Mucosa of descending colon (tissue), 3 donors: ENCODE results near the gene PIGO. TPM values are rescaled to one million over a fixed set of nuclear protein-coding genes. Genes with fewer than 3 reads are reported as not detected.

ENCODE experiments used
- ATAC-seq: fragments of 200-7000 bp; cut with Tn5 transposase; one replicate; pipeline ENCODE4 v1.9.1; 2020; ENCODE audit warnings: mild to moderate bottlenecking, moderate library complexity
- DNase-seq, 3 donors: peaks; one replicate each; pipeline ENCODE4 v3.0.0-alpha.2; 2020
- H3K36me3 ChIP-seq: fragments of 200-600 bp; one replicate; pipeline ENCODE4 v1.8.0; 2021; ENCODE audit warnings: low read depth, mild to moderate bottlenecking
- H3K4me1 ChIP-seq: fragments of 200-600 bp; one replicate; pipeline ENCODE4 v1.8.0; 2021; ENCODE audit warnings: low read depth, mild to moderate bottlenecking
- H3K4me3 ChIP-seq: fragments of 200-600 bp; one replicate; pipeline ENCODE4 v1.8.0; 2021; ENCODE audit warnings: mild to moderate bottlenecking
- H3K9me3 ChIP-seq: fragments of 200-600 bp; one replicate; pipeline ENCODE4 v1.8.0; 2021; ENCODE audit warnings: mild to moderate bottlenecking
- CTCF ChIP-seq: fragments of 200-600 bp; IDR thresholded peaks from one replicate; pipeline ENCODE4 v1.8.0; 2022; ENCODE audit warnings: antibody characterized with exemption, mild to moderate bottlenecking
- intact Hi-C, 2 donors: fragments of 100-400 bp; cut with DNase I in 1 of 2; cut with micrococcal nuclease in 1 of 2; formaldehyde crosslinking; loops; one replicate each; pipeline versions ENCODE4 v1.11.0 to v1.11.1; 2022; cut with DNase I, micrococcal nuclease
- total RNA-seq, 3 donors: library from RNA; stranded (reverse); fragmentation: NEBNext Ultra II Directional in 2 of 3; extraction: Animal tissue kit (Norgen Biotek cat#: 25700) in 2 of 3; gene quantifications; one replicate each; pipeline versions ENCODE4 v1.2.1 to v1.2.4, GENCODE V29; 2021 to 2023
- donor health status: DM: no; HTN: no; CAD: no; lungs with moderate emphysema.
- donor health status: DM: no; HTN: no; CAD: no.
- donor health status: DM: no; HTN: yes; CAD: no.

PIGO gene
- total RNA-seq, 3 donors from 2014 or later = 22.3 to 35.8 (median 32.9) TPM

- Histone ChIP-seq H3K36me3 (no peaks in the 10 kb centered on the region), H3K4me1 (peaks cover 38% of the 10 kb centered on the region), H3K9me3 (no peaks in the 10 kb centered on the region), H3K4me3 (no peak overlapping the region)
- TF ChIP-seq CTCF = no peak
- intact Hi-C loops = loop anchor here in 1 of 2 donors (10.0 kb wide), 1 partner anchor 361 kb away; no protein-coding TSS in a partner anchor
- peak; percentile 40 for ATAC-seq
- DNase-seq = peak; percentile 82 to 91 (median 84)
These were observed 17.9 kb upstream of the PIGO start for GRCh38 chr9:35114113-35114839.

- ATAC-seq (no peak), DNase-seq (peak in 1 of 3 donors; percentile 62)
- Histone ChIP-seq H3K9me3 (no peaks in the 10 kb centered on the region), H3K36me3 (no peaks in the 10 kb centered on the region), H3K4me3 (no peak overlapping the region), H3K4me1 (peaks cover 38% of the 10 kb centered on the region)
- intact Hi-C loops = loop anchor here in 1 of 2 donors (10.0 kb wide), 1 partner anchor 362 kb away; no protein-coding TSS in a partner anchor
- TF ChIP-seq CTCF = no peak
These were observed 16.0 kb upstream of the PIGO start for GRCh38 chr9:35112257-35113020.

GRCh38 chr9:35111001-35111933, 14.9 kb upstream of the PIGO start:
- Histone ChIP-seq H3K4me1 (peaks cover 32% of the 10 kb centered on the region), H3K4me3 (peak overlapping the region; percentile 36), H3K36me3 (no peaks in the 10 kb centered on the region), H3K9me3 (no peaks in the 10 kb centered on the region)
- peak; percentile 76 for ATAC-seq
- peak; percentile 98 to 99 (median 98) for DNase-seq
- no peak for TF ChIP-seq CTCF
- intact Hi-C loops = loop anchor here in 1 of 2 donors (10.0 kb wide), 1 partner anchor 364 kb away; no protein-coding TSS in a partner anchor

- H3K4me3 ChIP-seq = no peak overlapping the region
- no peak for TF ChIP-seq CTCF
- intact Hi-C loops = loop anchor here in 1 of 2 donors (10.0 kb wide), 1 partner anchor 364 kb away; no protein-coding TSS in a partner anchor
- peaks cover 32% of the 10 kb centered on the region for H3K4me1 ChIP-seq
- no peaks in the 10 kb centered on the region for H3K9me3 ChIP-seq
- ATAC-seq (no peak), DNase-seq (no peak)
- H3K36me3 ChIP-seq = no peaks in the 10 kb centered on the region
These were observed 14.0 kb upstream of the PIGO start for GRCh38 chr9:35110327-35110761.
